Bone marrow (tissue), 2 donors: ENCODE results near the gene CHRNA7.
"Not testable (repeated sequence)": the region's sequence is repeated elsewhere in the genome, so short reads cannot be mapped to it uniquely, and the experiment has no call there.

Experiments used
- DNase-seq, 2 donors: peaks; one replicate each; lab custom pipeline; 2025; lab: John Stamatoyannopoulos, UW

Gene CHRNA7

DNA sequence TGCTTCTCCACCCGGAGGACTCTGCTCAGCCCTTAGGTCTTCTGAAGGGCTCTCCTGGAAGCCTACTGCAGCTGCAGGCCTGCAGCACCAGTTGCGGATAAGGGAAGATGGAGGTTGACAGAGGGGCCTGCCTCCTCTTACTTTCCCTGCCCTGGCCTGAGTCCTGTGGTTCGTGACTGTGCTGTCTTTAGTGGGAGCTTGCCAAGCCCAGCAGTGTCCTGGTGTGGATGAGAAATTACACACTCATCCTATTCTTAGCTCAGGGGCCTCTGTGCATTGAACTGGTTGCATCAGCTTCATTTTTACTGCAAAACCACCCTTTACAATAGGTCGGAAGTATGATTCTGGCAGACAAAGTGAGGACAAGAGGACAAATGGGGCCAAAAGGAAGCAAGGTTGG lies 163.5 kb downstream of the CHRNA7 start:
- not testable (repeated sequence) for DNase-seq

DNA sequence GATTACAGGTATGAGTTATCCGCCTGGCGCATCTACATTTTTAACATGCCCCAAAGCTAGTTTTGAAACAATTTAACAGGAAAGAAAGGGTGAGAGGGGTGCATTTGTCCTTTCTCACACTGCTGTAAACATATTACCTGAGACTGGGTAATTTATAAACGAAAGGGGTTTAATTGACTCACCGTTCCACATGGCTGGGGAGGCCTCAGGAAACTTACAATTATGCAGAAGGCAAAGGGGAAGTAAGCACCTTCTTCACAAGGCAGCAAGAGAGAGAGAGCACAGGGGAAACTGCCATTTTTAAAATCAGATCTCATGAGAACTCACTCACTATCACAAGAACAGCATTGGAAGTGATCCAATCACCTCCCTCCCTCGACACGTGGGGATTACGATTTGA lies 165.9 kb downstream of the CHRNA7 start:
- DNase-seq: not testable (repeated sequence)

- DNase-seq: not testable (repeated sequence)
Observed at GRCh38 chr15:32198938-32199337, 168.6 kb downstream of the CHRNA7 start.

DNA sequence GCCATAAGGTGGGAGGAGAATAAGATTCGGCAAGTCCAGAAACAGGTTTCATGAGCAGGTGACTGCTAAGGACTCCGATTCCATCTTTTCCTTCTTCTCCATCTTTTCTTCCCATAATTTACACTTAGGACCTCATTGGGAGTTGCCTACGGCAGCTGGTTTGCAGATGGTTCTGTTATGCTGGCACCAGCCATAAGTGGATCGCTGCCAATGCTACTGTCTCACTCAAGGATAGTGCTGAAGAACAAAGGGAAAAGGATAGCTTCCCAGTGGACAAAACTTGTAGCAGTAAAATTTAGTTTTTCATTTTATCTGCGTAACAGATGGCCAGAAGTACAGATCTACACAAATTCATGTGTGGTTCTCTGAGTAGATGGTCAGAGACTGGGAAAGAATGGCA lies 178.8 kb downstream of the CHRNA7 start:
- not testable (repeated sequence) for DNase-seq

DNA sequence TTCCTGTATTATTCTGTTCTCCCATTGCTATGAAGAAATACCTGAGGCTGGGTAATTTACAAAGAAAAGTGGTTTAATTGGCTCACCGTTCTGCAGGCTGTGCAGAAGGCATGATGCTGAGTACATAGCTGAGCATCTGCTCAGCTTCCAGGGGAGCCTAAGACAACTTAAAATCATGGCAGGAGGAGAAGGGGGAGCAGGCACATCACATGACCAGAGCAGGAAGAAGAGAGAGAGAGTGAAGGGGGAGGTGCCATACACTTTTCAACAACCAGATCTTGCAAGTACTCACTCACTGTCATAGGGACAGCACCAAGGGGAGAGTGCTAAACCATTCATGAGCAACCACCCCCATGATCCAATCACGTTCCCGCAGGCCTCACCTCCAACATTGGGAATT lies 188.4 kb downstream of the CHRNA7 start:
- DNase-seq: no peak
